Testis (tissue), 2 donors: ENCODE results near the gene PLAAT3.

ENCODE experiments used
- POLR2A ChIP-seq: fragments of 450-650 bp; IDR thresholded peaks from one replicate; pipeline ENCODE4 v1.6.1; 2017; ENCODE audit warnings: antibody characterized with exemption, mild to moderate bottlenecking, moderate library complexity
- TF ChIP-seq, protein P1 (sequence below), 3 experiments: fragments of 450-650 bp in 2 of 3; fragments of 200-600 bp in 1 of 3; sonication (generic) in 1 of 3; IDR thresholded peaks; one replicate each; pipeline ENCODE4 v1.5.1; 2016 to 2019; ENCODE audit warnings: antibody characterized with exemption in 3 of 3, mild to moderate bottlenecking in 2 of 3, moderate library complexity in 1 of 3

DNA sequence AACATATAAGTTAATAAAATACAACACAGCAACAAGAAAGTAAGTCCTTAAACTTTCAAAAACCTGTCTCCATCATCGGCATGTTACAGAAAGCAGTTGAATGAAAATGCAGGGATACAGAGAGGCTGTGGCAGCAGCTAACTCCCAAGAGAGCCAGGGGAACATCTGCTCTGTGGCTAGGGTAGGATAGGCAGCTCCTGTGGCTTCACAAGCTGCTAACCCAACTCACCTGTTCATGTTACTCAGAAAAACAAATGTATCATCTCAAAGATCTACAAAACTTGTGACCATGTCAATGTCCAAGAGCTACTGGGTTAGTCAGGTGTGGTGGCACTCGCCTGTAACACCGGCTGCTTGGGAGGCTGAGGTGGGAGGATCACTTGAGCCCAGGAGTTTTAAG is 15.2 kb upstream of the PLAAT3 start:
- TF ChIP-seq, protein P1, sequence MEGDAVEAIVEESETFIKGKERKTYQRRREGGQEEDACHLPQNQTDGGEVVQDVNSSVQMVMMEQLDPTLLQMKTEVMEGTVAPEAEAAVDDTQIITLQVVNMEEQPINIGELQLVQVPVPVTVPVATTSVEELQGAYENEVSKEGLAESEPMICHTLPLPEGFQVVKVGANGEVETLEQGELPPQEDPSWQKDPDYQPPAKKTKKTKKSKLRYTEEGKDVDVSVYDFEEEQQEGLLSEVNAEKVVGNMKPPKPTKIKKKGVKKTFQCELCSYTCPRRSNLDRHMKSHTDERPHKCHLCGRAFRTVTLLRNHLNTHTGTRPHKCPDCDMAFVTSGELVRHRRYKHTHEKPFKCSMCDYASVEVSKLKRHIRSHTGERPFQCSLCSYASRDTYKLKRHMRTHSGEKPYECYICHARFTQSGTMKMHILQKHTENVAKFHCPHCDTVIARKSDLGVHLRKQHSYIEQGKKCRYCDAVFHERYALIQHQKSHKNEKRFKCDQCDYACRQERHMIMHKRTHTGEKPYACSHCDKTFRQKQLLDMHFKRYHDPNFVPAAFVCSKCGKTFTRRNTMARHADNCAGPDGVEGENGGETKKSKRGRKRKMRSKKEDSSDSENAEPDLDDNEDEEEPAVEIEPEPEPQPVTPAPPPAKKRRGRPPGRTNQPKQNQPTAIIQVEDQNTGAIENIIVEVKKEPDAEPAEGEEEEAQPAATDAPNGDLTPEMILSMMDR (IDR thresholded peaks at IDR 0.05) = no peak
- no peak for TF ChIP-seq POLR2A
